Stimulated activated CD4-positive, alpha-beta T cell treated with anti-CD3 and anti-CD28 coated beads, Interleukin-4, amount 100 ng/mL, for 1 hour (primary cell): ENCODE data around the gene CNDP1.

Experiments
- DNase-seq: peaks from one replicate; pipeline ENCODE4 v3.0.0-alpha.2; 2020

The CNDP1 gene

DNA sequence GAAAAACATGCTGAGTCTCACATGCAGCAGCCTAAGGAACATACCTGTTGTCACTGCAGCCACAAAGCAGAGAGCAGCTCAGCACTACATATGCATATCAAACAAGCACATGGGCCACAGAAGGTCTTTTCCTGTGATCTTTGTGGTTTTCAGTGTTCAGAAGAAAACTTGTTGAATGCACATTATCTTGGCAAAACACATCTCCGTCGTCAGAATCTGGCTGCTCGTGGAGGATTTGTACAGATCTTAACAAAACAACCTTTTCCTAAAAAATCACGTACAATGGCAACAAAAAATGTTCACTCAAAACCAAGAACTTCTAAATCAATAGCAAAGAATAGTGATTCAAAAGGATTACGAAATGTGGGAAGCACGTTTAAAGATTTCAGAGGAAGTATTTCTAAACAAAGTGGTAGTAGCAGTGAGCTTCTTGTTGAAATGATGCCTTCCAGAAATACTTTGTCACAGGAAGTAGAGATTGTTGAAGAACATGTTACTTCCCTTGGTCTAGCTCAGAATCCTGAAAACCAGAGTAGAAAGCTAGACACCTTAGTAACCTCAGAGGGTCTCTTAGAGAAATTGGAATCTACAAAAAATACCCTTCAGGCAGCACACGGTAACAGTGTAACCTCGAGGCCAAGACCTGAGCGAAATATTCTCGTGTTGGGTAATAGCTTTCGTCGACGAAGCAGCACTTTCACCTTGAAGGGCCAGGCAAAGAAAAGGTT lies 97.5 kb downstream of the CNDP1 start:
- no peak for DNase-seq

DNA sequence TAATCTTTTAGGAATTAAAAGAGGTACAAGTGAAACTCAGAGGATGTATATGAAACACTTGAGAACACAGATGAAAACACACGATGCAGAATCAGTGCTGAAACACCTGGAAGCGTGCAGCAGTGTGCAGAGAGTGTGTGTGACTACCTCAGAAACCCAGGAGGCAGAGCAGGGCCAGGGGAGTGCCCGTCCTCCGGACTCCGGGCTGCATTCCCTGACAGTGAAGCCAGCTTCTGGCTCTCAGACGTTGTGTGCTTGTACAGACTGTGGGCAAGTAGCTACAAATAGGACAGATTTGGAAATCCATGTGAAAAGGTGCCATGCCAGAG lies 98.0 kb downstream of the CNDP1 start:
- no peak for DNase-seq

DNA sequence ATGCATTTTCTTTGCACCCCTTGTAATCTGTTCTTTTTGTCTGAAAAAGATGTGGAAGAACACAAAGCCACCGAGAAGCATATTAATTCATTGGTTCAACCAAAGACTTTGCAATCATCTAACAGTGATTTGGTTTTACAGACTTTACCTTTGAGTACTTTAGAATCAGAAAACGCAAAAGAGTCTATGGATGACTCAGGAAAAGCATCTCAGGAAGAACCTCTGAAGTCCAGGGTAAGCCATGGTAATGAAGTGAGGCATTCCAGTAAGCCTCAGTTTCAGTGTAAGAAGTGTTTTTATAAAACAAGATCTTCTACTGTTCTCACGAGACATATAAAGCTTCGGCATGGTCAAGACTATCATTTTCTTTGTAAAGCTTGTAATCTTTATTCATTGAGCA lies 98.6 kb downstream of the CNDP1 start:
- no peak for DNase-seq

DNA sequence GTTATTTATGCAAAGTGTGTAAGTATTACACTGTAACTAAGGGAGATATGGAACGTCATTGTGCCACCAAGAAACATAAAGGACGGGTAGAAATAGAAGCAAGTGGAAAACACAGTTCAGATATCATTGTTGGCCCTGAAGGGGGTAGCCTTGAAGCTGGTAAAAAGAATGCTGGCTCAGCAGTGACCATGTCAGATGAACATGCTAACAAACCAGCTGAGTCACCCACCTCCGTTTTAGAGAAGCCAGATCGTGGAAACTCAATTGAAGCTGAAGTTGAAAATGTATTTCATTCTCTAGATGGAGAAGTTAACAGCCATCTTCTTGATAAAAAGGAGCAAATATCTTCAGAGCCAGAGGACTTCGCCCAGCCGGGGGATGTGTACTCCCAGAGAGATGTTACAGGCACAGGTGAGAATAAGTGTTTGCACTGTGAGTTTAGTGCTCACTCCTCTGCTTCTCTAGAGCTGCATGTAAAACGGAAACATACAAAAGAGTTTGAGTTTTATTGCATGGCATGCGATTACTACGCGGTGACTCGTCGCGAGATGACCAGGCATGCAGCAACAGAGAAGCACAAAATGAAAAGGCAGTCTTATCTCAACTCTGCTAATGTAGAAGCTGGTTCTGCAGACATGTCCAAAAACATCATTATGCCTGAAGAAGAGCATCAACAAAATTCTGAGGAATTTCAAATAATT lies 99.5 kb downstream of the CNDP1 start:
- DNase-seq = no peak

DNA sequence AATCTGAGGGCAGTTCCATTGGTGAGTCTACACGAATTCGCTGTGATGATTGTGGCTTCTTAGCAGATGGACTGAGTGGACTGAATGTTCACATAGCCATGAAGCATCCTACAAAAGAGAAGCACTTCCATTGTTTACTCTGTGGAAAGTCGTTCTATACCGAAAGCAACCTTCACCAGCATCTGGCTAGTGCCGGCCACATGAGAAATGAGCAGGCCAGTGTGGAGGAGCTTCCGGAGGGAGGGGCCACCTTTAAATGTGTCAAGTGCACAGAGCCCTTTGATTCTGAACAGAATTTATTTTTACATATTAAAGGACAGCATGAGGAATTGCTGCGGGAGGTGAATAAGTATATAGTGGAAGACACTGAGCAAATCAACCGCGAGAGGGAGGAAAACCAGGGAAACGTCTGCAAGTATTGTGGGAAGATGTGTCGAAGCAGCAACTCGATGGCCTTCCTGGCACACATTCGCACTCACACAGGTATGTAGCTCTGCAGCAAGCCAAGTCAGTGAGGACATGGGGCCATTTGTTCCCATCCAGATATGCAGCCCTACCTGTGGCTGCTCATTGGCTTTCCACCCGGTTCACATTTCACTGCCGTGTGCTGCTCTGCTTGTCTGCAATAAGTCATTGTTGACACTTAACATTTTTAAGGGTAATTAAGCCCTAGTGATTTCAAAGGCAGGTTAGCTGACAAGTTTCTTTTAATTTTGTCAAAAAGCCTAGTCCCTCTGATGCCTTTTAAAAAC lies 101.1 kb downstream of the CNDP1 start:
- DNase-seq = no peak
